Non-pigmented ciliary epithelial cell (primary cell): ENCODE results near the gene PUM1.
"Not testable (repeated sequence)": the region's sequence is repeated elsewhere in the genome, so short reads cannot be mapped to it uniquely, and the experiment has no call there.

Experiments
- DNase-seq: peaks from one replicate; pipeline ENCODE4 v3.0.0-alpha.2; 2010; ENCODE audit warnings: low read depth

PUM1 gene

GRCh38 chr1:30962609-30963508, 102.7 kb downstream of the PUM1 start:
- DNase-seq = no peak

DNA sequence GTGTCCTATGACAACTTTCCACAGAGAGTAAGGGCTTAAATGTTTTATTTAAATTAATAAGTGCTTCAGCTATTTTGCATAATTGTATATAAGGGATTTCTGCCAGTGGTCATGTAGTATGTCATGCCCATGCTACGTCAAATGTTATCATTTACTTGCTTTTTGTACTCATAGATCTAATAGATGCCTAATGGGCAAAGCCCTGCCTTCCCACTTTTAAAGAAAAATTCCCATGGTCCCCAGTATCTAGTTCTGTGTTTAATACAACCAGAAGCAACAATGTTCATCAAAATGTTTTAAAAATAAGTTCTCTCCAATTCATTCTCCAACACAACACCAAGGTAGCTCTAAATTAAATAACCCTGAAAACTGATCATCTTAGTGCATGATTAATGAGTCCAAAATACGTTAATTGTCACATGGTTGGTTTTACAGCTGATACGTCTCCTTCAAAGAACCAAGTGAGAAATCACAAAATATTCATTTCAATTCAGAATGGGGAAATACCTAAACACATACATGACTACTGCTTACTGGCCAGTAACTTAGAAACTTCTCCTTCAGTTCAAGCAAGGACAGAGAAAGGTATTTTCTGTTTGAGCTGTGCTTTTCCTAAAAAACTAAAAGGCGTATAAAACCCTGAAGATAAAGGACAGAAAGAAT, 107.8 kb downstream of the PUM1 start:
- DNase-seq = no peak

GRCh38 chr1:30955448-30956015, 110.0 kb downstream of the PUM1 start:
- DNase-seq = no peak

DNA sequence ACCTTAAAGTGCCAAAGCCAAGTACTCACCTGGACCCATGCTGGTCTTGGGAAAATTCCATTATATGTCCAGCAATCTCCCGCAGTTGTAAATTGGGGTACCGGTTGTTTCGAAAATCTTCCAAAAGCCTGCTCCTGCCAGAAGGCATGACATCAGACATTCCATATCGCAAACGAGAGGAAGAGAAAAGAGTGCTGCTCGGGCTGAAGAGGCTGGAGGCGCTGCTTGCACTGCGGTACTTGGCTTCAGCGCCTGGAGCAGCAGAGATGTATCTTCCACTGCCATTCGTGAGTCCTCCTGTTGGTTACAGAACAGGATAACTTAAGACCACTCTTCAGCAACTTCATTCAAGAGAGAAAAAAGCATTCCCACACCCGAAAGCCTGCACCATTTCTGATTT, 111.8 kb downstream of the PUM1 start:
- no peak for DNase-seq

DNA sequence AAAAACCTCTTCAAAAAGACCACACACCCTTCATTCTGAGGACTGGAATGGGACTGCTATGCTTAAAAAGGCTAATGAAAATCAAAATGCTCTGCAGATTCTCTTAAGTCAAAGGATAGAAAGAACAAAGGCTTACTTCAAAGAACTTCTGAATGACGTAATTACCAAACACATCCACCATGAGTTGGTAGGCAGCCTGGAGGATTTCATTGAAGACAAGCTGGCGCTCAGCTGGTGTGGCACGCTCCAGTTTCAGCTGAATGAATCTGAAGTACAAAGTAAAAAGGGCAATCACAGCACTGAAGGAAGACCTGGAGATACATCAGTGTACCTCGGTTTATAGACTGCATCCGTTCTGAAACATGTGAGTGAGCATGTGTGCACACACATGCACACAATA, 113.4 kb downstream of the PUM1 start:
- no peak for DNase-seq

DNA sequence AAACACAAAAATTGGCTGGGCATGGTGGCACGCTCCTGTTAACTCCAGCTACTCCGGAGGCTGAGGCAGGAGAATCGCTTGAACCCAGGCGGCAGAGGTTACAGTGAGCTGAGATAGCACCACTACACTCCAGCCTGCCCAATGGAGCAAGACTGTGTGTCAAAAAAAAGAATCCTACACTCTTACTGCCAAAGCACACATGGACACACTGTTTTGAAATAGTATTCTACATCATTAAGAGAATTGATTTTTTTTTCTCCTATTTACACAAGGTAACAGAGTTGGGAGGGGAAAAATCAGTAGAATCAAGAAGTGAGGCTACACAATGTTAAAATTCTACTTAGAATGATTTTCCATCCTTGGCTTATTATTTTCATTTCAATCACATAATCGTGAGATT, 114.8 kb downstream of the PUM1 start:
- DNase-seq = no peak

DNA sequence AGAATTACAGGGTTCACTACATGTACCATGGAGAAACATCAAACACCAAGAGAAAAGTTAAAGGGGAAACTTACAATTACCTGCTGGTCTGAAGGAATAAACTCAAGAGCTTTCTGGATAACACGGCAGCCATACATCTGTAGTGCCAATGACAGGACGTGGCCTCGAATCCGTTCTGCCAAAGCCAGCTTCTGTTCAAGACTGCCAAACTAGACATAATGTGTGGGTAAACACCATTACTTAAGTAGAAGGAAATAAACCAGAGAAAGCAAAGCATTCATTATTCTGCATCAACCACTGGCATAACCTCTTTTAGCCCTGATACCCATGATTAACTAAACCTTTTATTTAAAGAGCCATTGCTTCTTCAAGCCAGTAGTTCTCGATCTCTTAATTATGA, 115.5 kb downstream of the PUM1 start:
- DNase-seq = no peak

- not testable (repeated sequence) for DNase-seq
These were observed 116.1 kb downstream of the PUM1 start for GRCh38 chr1:30949487-30949838.

GRCh38 chr1:30948813-30949486, 116.6 kb downstream of the PUM1 start:
- DNase-seq = not testable (repeated sequence)

GRCh38 chr1:30948278-30948677, 117.2 kb downstream of the PUM1 start:
- no peak for DNase-seq

GRCh38 chr1:30947212-30947611, 118.3 kb downstream of the PUM1 start:
- no peak for DNase-seq

GRCh38 chr1:30942326-30942963, 123.1 kb downstream of the PUM1 start:
- DNase-seq = no peak

GRCh38 chr1:30940541-30940940, 125.0 kb downstream of the PUM1 start:
- DNase-seq = no peak

GRCh38 chr1:30936541-30937171, 128.9 kb downstream of the PUM1 start:
- no peak for DNase-seq

- not testable (repeated sequence) for DNase-seq
These were observed 129.8 kb downstream of the PUM1 start for GRCh38 chr1:30935758-30936157.

DNA sequence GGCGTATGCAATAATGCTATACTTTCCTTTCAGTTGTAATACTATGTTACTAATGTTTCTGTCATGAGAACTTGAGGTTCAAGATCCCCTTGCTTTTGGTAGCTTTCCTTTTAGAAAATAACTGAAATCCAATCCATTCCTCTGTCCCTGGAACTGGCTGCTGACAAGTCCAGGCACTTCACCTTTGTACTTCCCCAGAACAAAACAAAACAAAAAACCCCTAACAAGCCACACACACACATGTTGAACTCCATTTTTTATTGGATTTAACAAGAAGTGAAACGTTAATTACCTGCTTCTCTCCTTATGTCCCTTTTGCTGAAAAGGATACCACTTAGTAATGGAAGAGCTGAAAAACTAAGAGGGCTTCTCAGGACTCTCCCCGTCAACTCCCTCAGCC, 130.9 kb downstream of the PUM1 start:
- no peak for DNase-seq

- no peak for DNase-seq
These were observed 131.7 kb downstream of the PUM1 start for GRCh38 chr1:30933874-30934252.

DNA sequence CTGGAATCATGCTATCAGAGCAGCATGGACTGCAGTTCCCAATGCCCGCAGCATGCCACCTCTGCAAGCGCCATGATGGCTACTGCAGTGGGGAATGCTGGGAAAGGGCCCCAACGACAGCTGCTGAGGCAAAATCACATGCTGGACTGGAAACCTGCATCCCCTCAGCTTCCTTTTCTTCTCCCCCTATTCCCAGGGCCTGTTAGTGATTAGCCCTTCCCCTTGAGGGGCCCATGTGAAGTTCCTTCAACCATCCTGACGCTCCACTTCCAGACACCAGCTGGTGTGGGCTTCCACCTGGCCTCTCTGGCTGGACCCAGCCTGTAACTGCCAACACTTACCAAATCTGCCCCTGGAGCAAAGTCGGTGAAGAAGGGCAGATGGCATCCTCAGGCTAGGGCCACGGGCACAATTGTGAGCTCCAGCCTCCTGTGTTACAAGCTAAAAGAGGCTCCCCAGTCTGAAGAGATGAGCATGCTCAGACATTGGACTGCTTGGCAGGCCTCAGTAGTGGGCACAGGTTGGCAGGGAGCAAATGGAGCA, 134.8 kb downstream of the PUM1 start:
- no peak for DNase-seq

DNA sequence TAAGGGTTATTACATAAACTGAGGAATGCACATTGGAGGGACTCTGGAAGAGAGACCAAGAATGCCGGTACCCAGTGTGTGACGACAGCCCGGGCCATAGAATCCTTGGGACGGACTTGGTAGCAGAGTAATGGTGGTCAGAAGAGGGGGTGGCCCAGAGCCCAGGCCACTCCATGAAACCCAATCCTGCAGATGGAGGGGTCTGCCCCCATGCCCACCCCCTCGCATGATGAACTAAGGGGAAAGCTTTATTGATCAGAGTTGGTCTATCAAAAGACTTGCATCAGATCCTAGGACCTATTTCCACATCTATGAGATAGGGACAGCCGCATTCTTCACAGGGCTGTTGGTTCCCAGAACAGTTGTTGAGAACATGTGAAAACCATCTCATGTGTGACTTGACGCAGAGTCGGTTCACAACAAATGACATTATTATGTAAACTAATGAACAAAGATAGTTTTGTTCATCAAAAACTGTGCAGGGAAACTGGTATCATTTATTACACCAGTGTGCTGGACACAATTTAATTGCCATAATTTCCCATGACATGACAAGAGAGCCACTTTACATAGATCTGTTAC, 135.5 kb downstream of the PUM1 start:
- DNase-seq = no peak

DNA sequence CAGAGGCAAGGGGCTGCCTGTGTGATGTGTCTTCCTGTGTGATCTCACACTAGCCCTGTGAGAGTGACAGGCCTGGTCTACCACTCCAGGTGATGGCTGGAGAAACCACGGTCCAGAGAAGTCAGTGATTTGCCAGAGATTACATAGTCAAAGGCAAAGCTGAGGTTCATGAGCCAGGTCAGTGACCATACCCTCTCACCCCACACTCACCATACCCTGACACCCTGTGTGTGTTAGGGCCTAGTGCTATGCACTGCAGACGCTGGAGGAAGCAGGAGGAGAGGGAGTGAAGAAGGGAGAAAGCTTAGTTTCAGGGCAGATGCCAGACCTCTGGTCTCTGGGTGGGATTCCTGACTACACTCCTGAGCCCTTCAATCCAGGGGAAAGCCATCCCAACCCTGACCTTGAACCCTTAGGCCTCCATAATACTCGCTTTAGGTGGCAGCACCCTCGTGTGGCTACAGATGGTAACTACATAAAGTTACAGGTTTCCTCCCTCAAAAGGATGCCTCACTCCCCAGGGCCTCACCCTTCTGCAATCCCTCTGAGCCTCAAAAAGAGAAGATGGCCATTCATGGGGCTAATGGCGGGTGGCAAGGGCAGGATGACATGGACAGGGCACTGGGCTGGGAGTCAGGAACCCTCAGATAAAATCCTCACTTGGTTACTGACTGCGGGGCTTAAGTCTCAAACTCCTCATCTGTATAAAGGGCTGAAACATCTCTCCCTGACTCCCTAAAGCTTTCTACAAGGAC, 136.2 kb downstream of the PUM1 start:
- no peak for DNase-seq
